Stimulated activated CD4-positive, alpha-beta T cell treated with anti-CD3 and anti-CD28 coated beads, Interleukin-12 subunit alpha, Interleukin-12 subunit beta, amount 100 ng/mL, for 24 hours (primary cell): ENCODE results near the gene TMPRSS4.

Source experiments
- DNase-seq, 2 experiments: peaks; one replicate each; pipeline ENCODE4 v3.0.0-alpha.2; 2020; ENCODE audit warnings: low read depth in 2 of 2

The TMPRSS4 gene

GRCh38 chr11:118153516-118153915 is 76.6 kb downstream of the TMPRSS4 start:
- DNase-seq: no peak

GRCh38 chr11:118153976-118154375 is 77.1 kb downstream of the TMPRSS4 start:
- DNase-seq: no peak

DNA sequence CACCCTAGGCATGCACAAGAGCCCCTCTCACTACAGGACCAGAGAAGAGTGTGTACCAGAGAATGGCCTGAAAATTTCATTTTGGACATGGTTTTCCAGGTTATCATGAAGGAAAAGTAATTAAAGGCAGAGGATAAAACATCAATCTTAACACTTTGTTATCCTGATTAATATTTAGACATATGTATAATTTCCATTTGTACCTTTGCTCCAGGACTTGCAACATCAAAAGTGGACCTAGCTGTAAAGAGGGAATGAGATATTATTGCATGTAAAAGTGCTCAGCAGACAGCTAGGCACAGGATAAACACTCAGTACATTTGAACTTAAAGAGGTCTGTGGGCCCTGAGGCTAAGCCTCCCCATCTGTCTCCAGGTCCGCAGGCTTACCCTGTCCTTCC is 77.8 kb downstream of the TMPRSS4 start:
- no peak for DNase-seq

DNA sequence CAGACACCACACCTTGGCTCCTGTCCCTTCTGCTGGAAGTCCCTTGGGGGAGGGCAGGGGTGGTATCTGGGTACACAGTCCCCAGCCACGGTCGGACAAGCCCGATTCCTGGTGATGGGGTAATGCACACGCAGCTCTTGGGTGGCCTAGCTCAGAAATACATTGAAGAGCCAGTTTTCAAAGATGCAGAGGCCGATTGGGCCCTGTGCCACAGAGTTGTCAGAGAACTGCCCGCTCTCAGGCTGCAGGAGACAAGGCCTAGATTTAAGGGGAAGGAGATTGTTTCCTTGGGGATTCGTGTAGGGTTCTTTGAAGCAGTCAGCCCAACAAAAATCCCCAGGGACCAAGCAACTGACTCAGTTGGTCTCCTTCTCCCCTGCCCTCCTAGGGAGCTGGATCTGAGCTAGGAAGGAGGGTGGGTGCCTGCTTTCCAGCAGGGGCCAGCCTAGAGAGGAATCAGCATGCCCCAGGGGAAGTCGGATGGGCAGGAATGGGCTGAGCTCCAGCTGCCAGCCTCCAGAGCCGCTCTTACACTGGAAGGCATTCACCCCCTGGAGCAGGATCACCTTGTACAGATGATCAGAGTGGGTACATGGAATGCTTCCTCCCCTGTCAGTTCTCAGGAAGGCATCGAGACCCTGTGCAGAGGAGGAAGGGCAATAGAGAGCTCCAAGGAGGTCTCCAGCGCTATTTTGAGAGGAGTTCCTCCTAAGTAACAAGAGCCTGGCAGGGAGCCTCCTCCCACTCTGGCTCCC is 79.1 kb downstream of the TMPRSS4 start:
- no peak for DNase-seq

DNA sequence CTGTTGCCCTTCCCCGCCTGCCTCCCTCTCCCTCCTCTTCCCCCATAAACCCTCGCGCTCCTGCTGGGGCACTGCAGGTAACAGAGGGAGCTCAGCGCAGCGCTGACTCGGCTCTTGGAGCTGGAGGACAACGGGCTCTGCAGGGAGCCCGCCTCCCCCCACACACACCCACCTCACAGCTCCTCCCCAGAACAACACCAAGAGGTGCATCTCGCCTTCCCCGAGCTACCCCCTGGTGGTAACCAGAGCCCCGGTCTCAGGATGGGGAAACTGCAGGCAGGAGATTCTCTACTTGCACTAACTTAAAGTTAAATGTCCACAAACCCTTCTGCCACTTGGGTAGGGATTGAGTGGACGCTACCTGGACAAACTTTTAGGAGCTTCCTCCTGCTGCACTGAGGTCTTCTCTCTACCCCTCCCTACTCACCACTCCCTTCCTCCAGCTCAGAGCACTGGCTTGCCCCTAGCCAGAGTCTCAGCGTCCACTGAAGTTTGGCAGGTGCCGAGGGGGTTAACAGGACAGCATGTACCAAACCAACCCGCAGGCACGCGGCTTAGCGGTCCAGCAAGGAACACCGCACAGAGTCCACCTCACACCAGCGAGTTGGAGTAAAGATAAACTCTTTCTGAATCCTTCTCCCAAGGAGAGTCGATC is 79.8 kb downstream of the TMPRSS4 start:
- DNase-seq: no peak

DNA sequence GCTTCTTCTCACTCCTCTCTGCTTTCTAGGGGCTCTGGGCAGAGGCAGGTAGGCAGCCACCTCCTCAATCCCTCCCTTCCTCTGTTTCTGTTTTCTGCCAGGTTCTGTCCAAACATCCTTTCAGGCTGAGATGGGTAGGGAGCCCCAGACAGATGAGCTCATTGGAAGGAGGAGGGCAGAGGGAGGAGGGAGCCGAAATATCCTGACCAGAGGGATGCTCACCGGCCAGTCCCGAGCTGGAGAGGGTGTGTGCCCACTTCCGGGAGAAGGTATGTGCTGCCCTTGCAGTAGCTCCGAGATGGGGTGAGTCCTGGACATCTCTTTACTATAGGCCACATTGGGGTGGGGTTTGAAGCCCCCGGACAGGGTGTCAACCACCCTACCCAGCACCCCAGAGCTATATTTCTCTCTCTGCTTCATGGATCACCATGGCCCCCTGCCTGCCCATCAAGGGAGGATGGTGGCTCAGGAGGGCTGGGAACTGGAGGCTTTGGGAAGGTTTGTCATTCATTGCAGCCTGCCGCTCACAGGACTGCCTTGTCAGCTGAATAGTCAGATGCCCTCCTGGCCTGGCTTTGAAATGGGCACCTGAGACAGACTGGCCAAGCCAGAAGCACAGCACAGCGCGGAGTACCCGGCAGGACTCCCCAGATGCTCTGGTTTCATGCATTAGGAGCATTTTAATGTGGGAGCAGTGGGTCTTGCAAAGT is 80.5 kb downstream of the TMPRSS4 start:
- no peak for DNase-seq

- DNase-seq: no peak
Observed at GRCh38 chr11:118161786-118162185, 84.9 kb downstream of the TMPRSS4 start.

GRCh38 chr11:118162846-118163245 is 86.0 kb downstream of the TMPRSS4 start:
- no peak for DNase-seq

GRCh38 chr11:118163494-118163893 is 86.6 kb downstream of the TMPRSS4 start:
- DNase-seq: no peak

DNA sequence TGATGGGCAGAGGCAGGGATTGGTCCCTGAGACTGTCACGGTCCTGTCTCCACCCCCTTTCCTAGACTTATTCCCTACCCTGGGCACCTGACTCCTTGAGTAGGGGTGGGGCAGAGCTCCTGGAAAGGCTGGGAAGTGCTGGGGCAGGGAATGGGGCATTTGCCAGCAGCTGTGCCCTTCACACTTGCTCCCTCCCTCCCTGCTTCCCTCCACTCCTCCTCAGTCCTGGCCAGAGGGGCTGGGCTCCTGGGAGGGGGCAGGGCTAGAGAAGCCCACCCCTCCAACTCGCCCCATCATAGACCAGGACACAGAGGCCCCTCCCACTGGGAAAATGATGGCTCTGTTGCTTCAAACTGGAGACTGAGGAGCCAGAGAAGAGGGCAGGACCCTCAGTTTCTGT is 88.0 kb downstream of the TMPRSS4 start:
- no peak for DNase-seq

GRCh38 chr11:118166641-118167040 is 89.8 kb downstream of the TMPRSS4 start:
- DNase-seq: no peak

- no peak for DNase-seq
Observed at GRCh38 chr11:118167253-118167652, 90.4 kb downstream of the TMPRSS4 start.

- DNase-seq: no peak
Observed at GRCh38 chr11:118167906-118168305, 91.0 kb downstream of the TMPRSS4 start.

DNA sequence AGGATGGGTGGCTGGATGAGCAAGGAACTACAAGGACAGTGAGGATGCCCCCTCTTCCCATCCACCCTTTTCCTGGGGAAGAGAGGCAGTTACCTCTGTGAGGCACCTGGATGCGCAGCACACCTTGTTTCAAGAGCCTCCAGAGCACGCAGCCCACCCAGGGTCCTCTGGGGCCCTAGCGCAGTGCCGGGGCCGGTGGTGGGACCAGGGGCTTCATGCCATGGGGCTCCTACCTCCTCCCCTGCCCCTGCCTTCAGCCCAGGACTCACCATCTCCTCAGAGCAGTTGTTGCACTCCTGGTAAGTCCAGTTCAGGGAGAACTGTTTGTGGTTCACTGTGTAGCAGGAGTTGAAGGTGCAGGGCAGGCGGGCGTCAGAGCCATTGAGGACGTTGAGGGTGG is 91.4 kb downstream of the TMPRSS4 start:
- DNase-seq: no peak

DNA sequence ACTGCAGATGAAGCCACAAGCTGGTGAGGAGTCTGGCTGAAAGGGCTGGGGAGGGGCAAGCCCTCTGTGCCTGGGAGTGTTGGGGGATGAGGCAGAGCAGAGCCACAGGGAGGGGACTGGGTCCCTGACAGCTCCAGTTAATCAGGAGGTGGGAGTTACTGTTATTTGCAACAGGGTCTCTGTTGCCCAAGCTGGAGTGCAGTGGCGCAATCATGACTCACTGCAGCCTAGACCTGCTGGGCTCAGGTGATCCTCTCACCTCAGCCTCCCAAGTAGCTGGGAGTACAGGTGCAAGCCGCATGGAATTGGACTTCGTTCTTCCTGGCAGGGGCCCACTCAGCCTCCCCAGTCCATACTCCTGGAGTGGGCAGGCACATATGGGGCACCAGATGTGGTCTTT is 91.9 kb downstream of the TMPRSS4 start:
- DNase-seq: no peak

- no peak for DNase-seq
Observed at GRCh38 chr11:118169300-118170140, 92.6 kb downstream of the TMPRSS4 start.

DNA sequence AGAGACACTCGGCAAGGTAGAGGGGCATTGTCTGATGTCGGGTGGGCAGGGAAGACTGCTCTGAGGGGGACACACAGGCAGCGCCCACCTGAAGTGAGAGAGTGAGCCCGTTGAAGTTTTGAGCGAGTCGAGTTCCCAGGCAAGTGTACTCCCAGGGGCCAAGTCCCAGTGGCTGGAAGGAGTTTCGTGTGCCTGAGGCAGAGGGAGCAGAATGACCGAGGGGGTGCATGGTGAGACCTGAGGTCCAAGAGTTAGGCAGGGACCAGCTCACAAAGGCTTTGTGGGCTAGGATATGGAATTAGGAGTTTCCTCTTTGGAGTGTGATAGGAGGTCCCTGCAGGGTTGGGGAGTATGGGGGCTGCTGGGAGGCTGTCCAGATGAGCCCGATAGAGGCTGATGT is 93.4 kb downstream of the TMPRSS4 start:
- DNase-seq: no peak

- DNase-seq: no peak
Observed at GRCh38 chr11:118170882-118171268, 94.0 kb downstream of the TMPRSS4 start.
